Peyer's patch (tissue), 4 donors: Measurements from ENCODE around the gene NDUFA6.

Experiments used
- POLR2A ChIP-seq, 2 donors: fragments of 450-650 bp; IDR thresholded peaks; one replicate each; pipeline ENCODE4 v1.5.1; 2017; ENCODE audit warnings: antibody characterized with exemption in 2 of 2, mild to moderate bottlenecking in 2 of 2, moderate library complexity in 2 of 2
- TF ChIP-seq, protein P1 (sequence below), 6 experiments: fragments of 450-650 bp in 4 of 6; fragments of 200-600 bp in 2 of 6; sonication (generic) in 1 of 6; IDR thresholded peaks; one replicate each; pipeline ENCODE4 v1.5.1; 2017 to 2019; ENCODE audit warnings: antibody characterized with exemption in 6 of 6, mild to moderate bottlenecking in 3 of 6, moderate library complexity in 1 of 6

DNA sequence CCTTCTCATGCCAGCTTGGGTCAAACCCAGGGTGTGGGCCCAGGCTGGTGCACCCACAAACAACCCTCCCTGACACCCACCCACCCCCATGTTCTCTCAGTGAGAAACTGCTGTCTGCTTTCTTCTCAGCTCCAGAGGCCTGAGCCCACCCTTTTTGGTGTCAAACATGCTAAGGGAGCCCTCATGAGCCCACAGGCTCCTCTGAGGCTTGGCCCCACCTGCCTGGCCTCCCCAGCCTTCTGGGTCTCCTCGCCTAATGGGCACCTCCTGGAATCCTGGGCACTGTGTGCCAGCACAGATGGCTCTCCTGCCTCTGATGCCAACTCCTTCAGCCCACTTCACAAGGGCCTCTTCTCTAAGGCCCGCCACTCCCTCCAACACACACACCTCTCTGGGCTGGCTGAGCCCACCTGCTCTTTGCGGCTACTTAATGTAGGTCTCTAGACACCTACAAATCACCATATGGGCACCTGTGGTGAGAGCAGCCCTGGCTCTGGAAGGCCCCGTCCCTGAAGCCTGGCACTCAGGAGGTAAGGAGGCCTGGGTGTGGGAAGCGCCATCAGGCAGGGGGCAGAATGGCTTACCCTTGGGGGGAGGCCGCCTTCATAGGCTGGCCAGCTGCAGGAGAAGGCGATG is 24.3 kb downstream of the NDUFA6 start:
- TF ChIP-seq, protein P1, sequence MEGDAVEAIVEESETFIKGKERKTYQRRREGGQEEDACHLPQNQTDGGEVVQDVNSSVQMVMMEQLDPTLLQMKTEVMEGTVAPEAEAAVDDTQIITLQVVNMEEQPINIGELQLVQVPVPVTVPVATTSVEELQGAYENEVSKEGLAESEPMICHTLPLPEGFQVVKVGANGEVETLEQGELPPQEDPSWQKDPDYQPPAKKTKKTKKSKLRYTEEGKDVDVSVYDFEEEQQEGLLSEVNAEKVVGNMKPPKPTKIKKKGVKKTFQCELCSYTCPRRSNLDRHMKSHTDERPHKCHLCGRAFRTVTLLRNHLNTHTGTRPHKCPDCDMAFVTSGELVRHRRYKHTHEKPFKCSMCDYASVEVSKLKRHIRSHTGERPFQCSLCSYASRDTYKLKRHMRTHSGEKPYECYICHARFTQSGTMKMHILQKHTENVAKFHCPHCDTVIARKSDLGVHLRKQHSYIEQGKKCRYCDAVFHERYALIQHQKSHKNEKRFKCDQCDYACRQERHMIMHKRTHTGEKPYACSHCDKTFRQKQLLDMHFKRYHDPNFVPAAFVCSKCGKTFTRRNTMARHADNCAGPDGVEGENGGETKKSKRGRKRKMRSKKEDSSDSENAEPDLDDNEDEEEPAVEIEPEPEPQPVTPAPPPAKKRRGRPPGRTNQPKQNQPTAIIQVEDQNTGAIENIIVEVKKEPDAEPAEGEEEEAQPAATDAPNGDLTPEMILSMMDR (IDR thresholded peaks at IDR 0.05), result no peak
- TF ChIP-seq POLR2A (IDR thresholded peaks at IDR 0.05), result no peak
